GM23338 (cell line): ENCODE data around the gene MDN1. TPM values are rescaled to one million over a fixed set of nuclear protein-coding genes. Genes with fewer than 3 reads are reported as not detected.

ENCODE experiments used
- ATAC-seq: fragments of 200-7000 bp; cut with Tn5 transposase; 3 replicates; pipeline ENCODE4 v1.9.1; 2020
- DNase-seq: peaks from one replicate; pipeline ENCODE4 v3.0.0-alpha.2; 2015; ENCODE audit warnings: low spot score
- H2AFZ ChIP-seq: fragments of 200-600 bp; sonication (generic); 2 replicates; pipeline ENCODE4 v1.8.0; 2016; ENCODE audit warnings: antibody characterized with exemption, mild to moderate bottlenecking, moderate library complexity
- H3F3A ChIP-seq: fragments of 200-600 bp; sonication (generic); replicated peaks from 2 replicates; pipeline ENCODE4 v1.8.0; 2017; ENCODE audit warnings: antibody characterized with exemption, mixed run types, low read depth
- H3K27ac ChIP-seq: fragments of 200-600 bp; sonication (generic); 2 replicates; pipeline ENCODE4 v1.6.1; 2016; ENCODE audit warnings: low read depth
- H3K27me3 ChIP-seq: fragments of 200-600 bp; sonication (generic); 2 replicates; pipeline ENCODE4 v1.8.0; 2016; ENCODE audit warnings: mild to moderate bottlenecking, mixed run types, moderate library complexity; ENCODE audit not compliant: insufficient read depth
- H3K36me3 ChIP-seq: fragments of 200-600 bp; sonication (generic); 2 replicates; pipeline ENCODE4 v1.8.0; 2016; ENCODE audit warnings: mild to moderate bottlenecking; ENCODE audit not compliant: insufficient read depth
- H3K4me1 ChIP-seq: fragments of 200-600 bp; sonication (generic); 2 replicates; pipeline ENCODE4 v1.8.0; 2016; ENCODE audit warnings: mild to moderate bottlenecking, moderate library complexity; ENCODE audit not compliant: insufficient read depth
- H3K4me2 ChIP-seq: fragments of 200-600 bp; sonication (generic); 2 replicates; pipeline ENCODE4 v1.7.1; 2017; ENCODE audit warnings: mixed run types
- H3K4me3 ChIP-seq: fragments of 200-600 bp; sonication (generic); 2 replicates; pipeline ENCODE4 v1.6.1; 2016; ENCODE audit warnings: mixed run types
- H3K79me2 ChIP-seq: fragments of 200-600 bp; sonication (generic); replicated peaks from 2 replicates; pipeline ENCODE4 v1.8.0; 2017; ENCODE audit warnings: mild to moderate bottlenecking; ENCODE audit not compliant: insufficient read depth
- H3K9me2 ChIP-seq: fragments of 200-600 bp; sonication (generic); 2 replicates; pipeline ENCODE4 v1.8.0; 2017; ENCODE audit not compliant: insufficient read depth
- H4K20me1 ChIP-seq: fragments of 200-600 bp; sonication (generic); replicated peaks from 2 replicates; pipeline ENCODE4 v1.8.0; 2017; ENCODE audit warnings: mild to moderate bottlenecking; ENCODE audit not compliant: insufficient read depth
- H3K27ac Mint-ChIP-seq: 2 replicates; pipeline ENCODE4 v1.8.0; 2020; ENCODE audit warnings: inconsistent platforms, mild to moderate bottlenecking, moderate library complexity, mixed read lengths
- H3K27me3 Mint-ChIP-seq: 3 replicates; pipeline ENCODE4 v1.8.0; 2022; ENCODE audit warnings: low read depth, mild to moderate bottlenecking, moderate library complexity, mixed read lengths, inconsistent platforms; ENCODE audit not compliant: insufficient read depth, poor library complexity
- H3K36me3 Mint-ChIP-seq: 3 replicates; pipeline ENCODE4 v1.8.0; 2021; ENCODE audit warnings: low read depth, mild to moderate bottlenecking, inconsistent platforms, moderate library complexity, mixed read lengths
- H3K4me1 Mint-ChIP-seq: 3 replicates; pipeline ENCODE4 v1.8.0; 2020; ENCODE audit warnings: mild to moderate bottlenecking, inconsistent platforms, mixed read lengths
- H3K4me3 Mint-ChIP-seq: 3 replicates; pipeline ENCODE4 v1.8.0; 2021; ENCODE audit warnings: moderate library complexity, mild to moderate bottlenecking, inconsistent platforms, mixed read lengths
- H3K9me3 Mint-ChIP-seq: 3 replicates; pipeline ENCODE4 v1.8.0; 2020; ENCODE audit warnings: moderate library complexity, mild to moderate bottlenecking, inconsistent platforms, mixed read lengths
- EZH2phosphoT487 ChIP-seq: fragments of 200-600 bp; sonication (generic); IDR thresholded peaks from one replicate; pipeline ENCODE4 v1.8.1; 2018; ENCODE audit warnings: antibody characterized with exemption; ENCODE audit not compliant: unreplicated experiment
- JUNB ChIP-seq: IDR thresholded peaks from one replicate; pipeline ENCODE4 v1.6.1; 2016; ENCODE audit warnings: antibody characterized with exemption; ENCODE audit not compliant: unreplicated experiment
- NANOG ChIP-seq: IDR thresholded peaks from 2 replicates; pipeline ENCODE4 v1.6.1; 2016; ENCODE audit warnings: antibody characterized with exemption, borderline replicate concordance
- POLR2AphosphoS5 ChIP-seq: IDR thresholded peaks from 2 replicates; pipeline ENCODE4 v1.6.1; 2016; ENCODE audit warnings: antibody characterized with exemption, low read depth
- STAT1 ChIP-seq: IDR thresholded peaks from one replicate; pipeline ENCODE4 v1.6.1; 2016; ENCODE audit warnings: antibody characterized with exemption; ENCODE audit not compliant: unreplicated experiment
- ZNF331 ChIP-seq: fragments of 250-450 bp; sonication (Bioruptor Pico); IDR thresholded peaks from 2 replicates; pipeline ENCODE4 v1.5.0; 2020; ENCODE audit warnings: low read depth, mild to moderate bottlenecking, moderate library complexity
- polyA plus RNA-seq: library from polyadenylated mRNA; unstranded; fragments of >200 nt; fragmentation: Nextera tagmentation; extraction: Ambion mirVana; gene quantifications from 2 replicates; pipeline ENCODE4 v1.2.1, GENCODE V29; 2016
- total RNA-seq: library from RNA; depleted of rRNA; stranded (reverse); fragments of >200 nt; shearing (Covaris generic); gene quantifications from 2 replicates; pipeline ENCODE4 v1.2.3, GENCODE V29; 2014
- TF ChIP-seq, protein P1 (sequence below): fragments of 250-450 bp; sonication (Bioruptor Pico); IDR thresholded peaks from 2 replicates; pipeline ENCODE4 v1.5.0; 2020; ENCODE audit warnings: mild to moderate bottlenecking, moderate library complexity
- TF ChIP-seq, protein P2 (sequence below): IDR thresholded peaks from one replicate; pipeline ENCODE4 v1.6.1; 2018; ENCODE audit warnings: antibody characterized with exemption; ENCODE audit not compliant: unreplicated experiment

Gene MDN1
- total and polyA plus RNA-seq, 2 experiments from 2014 or later: 165 to 217 TPM

DNA sequence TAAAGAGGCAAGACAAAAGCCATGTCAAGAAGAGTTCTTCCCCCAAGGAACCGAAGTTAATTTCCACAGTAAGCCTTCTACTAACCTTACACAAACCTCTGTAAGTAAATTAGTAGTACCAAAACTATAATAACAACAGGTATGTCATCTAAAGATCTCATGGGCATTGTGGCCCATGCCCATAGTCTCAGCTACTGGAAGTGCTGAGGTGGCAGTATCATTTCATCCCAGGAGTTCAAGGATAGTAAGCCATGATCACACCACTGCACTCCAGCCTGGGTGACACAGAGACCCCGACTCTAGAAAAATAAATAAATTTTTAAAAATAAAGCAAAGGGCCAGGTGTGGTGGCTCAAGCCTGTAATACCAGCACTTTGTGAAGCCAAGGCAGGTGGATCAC lies 29.2 kb downstream of the MDN1 start (continued):
- TF ChIP-seq, protein P1, sequence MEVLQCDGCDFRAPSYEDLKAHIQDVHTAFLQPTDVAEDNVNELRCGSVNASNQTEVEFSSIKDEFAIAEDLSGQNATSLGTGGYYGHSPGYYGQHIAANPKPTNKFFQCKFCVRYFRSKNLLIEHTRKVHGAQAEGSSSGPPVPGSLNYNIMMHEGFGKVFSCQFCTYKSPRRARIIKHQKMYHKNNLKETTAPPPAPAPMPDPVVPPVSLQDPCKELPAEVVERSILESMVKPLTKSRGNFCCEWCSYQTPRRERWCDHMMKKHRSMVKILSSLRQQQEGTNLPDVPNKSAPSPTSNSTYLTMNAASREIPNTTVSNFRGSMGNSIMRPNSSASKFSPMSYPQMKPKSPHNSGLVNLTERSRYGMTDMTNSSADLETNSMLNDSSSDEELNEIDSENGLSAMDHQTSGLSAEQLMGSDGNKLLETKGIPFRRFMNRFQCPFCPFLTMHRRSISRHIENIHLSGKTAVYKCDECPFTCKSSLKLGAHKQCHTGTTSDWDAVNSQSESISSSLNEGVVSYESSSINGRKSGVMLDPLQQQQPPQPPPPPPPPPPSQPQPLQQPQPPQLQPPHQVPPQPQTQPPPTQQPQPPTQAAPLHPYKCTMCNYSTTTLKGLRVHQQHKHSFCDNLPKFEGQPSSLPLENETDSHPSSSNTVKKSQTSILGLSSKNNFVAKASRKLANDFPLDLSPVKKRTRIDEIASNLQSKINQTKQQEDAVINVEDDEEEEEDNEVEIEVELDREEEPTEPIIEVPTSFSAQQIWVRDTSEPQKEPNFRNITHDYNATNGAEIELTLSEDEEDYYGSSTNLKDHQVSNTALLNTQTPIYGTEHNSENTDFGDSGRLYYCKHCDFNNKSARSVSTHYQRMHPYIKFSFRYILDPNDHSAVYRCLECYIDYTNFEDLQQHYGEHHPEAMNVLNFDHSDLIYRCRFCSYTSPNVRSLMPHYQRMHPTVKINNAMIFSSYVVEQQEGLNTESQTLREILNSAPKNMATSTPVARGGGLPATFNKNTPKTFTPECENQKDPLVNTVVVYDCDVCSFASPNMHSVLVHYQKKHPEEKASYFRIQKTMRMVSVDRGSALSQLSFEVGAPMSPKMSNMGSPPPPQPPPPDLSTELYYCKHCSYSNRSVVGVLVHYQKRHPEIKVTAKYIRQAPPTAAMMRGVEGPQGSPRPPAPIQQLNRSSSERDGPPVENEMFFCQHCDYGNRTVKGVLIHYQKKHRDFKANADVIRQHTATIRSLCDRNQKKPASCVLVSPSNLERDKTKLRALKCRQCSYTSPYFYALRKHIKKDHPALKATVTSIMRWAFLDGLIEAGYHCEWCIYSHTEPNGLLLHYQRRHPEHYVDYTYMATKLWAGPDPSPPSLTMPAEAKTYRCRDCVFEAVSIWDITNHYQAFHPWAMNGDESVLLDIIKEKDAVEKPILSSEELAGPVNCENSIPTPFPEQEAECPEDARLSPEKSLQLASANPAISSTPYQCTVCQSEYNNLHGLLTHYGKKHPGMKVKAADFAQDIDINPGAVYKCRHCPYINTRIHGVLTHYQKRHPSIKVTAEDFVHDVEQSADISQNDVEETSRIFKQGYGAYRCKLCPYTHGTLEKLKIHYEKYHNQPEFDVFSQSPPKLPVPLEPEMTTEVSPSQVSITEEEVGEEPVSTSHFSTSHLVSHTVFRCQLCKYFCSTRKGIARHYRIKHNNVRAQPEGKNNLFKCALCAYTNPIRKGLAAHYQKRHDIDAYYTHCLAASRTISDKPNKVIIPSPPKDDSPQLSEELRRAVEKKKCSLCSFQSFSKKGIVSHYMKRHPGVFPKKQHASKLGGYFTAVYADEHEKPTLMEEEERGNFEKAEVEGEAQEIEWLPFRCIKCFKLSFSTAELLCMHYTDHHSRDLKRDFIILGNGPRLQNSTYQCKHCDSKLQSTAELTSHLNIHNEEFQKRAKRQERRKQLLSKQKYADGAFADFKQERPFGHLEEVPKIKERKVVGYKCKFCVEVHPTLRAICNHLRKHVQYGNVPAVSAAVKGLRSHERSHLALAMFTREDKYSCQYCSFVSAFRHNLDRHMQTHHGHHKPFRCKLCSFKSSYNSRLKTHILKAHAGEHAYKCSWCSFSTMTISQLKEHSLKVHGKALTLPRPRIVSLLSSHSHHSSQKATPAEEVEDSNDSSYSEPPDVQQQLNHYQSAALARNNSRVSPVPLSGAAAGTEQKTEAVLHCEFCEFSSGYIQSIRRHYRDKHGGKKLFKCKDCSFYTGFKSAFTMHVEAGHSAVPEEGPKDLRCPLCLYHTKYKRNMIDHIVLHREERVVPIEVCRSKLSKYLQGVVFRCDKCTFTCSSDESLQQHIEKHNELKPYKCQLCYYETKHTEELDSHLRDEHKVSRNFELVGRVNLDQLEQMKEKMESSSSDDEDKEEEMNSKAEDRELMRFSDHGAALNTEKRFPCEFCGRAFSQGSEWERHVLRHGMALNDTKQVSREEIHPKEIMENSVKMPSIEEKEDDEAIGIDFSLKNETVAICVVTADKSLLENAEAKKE (CRISPR knock-in tag): no peak
- TF ChIP-seq ZNF331 (CRISPR knock-in tag) (no peak), EZH2phosphoT487 (no peak)

- ATAC-seq (no peak), DNase-seq (no peak)
- H3K27me3 ChIP-seq: no peaks in the 10 kb centered on the region
- TF ChIP-seq EZH2phosphoT487: no peak
- no peak for TF ChIP-seq ZNF331 (CRISPR knock-in tag)
- TF ChIP-seq STAT1: no peak
- TF ChIP-seq JUNB: no peak
- TF ChIP-seq NANOG: no peak
- TF ChIP-seq, protein P2, sequence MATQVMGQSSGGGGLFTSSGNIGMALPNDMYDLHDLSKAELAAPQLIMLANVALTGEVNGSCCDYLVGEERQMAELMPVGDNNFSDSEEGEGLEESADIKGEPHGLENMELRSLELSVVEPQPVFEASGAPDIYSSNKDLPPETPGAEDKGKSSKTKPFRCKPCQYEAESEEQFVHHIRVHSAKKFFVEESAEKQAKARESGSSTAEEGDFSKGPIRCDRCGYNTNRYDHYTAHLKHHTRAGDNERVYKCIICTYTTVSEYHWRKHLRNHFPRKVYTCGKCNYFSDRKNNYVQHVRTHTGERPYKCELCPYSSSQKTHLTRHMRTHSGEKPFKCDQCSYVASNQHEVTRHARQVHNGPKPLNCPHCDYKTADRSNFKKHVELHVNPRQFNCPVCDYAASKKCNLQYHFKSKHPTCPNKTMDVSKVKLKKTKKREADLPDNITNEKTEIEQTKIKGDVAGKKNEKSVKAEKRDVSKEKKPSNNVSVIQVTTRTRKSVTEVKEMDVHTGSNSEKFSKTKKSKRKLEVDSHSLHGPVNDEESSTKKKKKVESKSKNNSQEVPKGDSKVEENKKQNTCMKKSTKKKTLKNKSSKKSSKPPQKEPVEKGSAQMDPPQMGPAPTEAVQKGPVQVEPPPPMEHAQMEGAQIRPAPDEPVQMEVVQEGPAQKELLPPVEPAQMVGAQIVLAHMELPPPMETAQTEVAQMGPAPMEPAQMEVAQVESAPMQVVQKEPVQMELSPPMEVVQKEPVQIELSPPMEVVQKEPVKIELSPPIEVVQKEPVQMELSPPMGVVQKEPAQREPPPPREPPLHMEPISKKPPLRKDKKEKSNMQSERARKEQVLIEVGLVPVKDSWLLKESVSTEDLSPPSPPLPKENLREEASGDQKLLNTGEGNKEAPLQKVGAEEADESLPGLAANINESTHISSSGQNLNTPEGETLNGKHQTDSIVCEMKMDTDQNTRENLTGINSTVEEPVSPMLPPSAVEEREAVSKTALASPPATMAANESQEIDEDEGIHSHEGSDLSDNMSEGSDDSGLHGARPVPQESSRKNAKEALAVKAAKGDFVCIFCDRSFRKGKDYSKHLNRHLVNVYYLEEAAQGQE: no peak
- TF ChIP-seq POLR2AphosphoS5: no peak
Observed at GRCh38 chr6:89789980-89790379, 29.6 kb downstream of the MDN1 start.

More at GRCh38 chr6:89789980-89790379, 29.6 kb downstream of the MDN1 start:
- peaks cover 78% of the 10 kb centered on the region for H3K79me2 ChIP-seq
- H3K36me3 ChIP-seq: peaks cover 92% of the 10 kb centered on the region
- no peak overlapping the region for H3K4me3 ChIP-seq
- H3K4me1 Mint-ChIP-seq: peaks cover 11% of the 10 kb centered on the region
- H3K27me3 Mint-ChIP-seq: peaks cover 8% of the 10 kb centered on the region
- H4K20me1 ChIP-seq: peaks cover 43% of the 10 kb centered on the region
- H3K27ac ChIP-seq: no peak overlapping the region
- H3F3A ChIP-seq: peaks cover 6% of the 10 kb centered on the region; the same call in 1 of the 2 replicates
- no peak overlapping the region for H3K4me3 Mint-ChIP-seq
- H3K9me2 ChIP-seq: no peaks in the 10 kb centered on the region
- H3K9me3 Mint-ChIP-seq: no peaks in the 10 kb centered on the region
- no peak overlapping the region for H3K27ac Mint-ChIP-seq
- H3K4me2 ChIP-seq: no peak overlapping the region
- no peak overlapping the region for H2AFZ ChIP-seq
- no peaks in the 10 kb centered on the region for H3K4me1 ChIP-seq
- peaks cover 89% of the 10 kb centered on the region for H3K36me3 Mint-ChIP-seq
